H1 (cell line): Measurements from ENCODE around the gene GRM7. TPM values are rescaled to one million over a fixed set of nuclear protein-coding genes. Genes with fewer than 3 reads are reported as not detected.

ENCODE experiments used
- BCL11A ChIP-seq, 2 experiments: IDR thresholded peaks; one replicate each; pipeline ENCODE4 v1.6.1; 2011; ENCODE audit warnings: low read depth in 2 of 2, low read length in 2 of 2, mild to moderate bottlenecking in 2 of 2
- CHD7 ChIP-seq: fragments of 300-600 bp; sonication (generic); IDR thresholded peaks from 2 replicates; pipeline ENCODE4 v1.7.1; 2012; ENCODE audit warnings: low read length, moderate library complexity, mild to moderate bottlenecking, inconsistent platforms; ENCODE audit not compliant: insufficient replicate concordance
- CREB1 ChIP-seq: IDR thresholded peaks from 2 replicates; pipeline ENCODE4 v1.6.1; 2012; ENCODE audit warnings: inconsistent platforms
- E2F6 ChIP-seq: IDR thresholded peaks from 2 replicates; pipeline ENCODE4 v1.6.1; 2012; ENCODE audit warnings: inconsistent platforms
- EGR1 ChIP-seq: IDR thresholded peaks from 2 replicates; pipeline ENCODE4 v1.6.1; 2011; ENCODE audit warnings: low read depth, low read length, borderline replicate concordance
- GABPA ChIP-seq: IDR thresholded peaks from 2 replicates; pipeline ENCODE4 v1.6.1; 2011; ENCODE audit warnings: mild to moderate bottlenecking, low read length, moderate library complexity, borderline replicate concordance; ENCODE audit not compliant: insufficient read depth
- KDM1A ChIP-seq: fragments of 200-600, 300-600 bp; sonication (generic); IDR thresholded peaks from 2 replicates; pipeline ENCODE4 v1.7.1; 2016; ENCODE audit warnings: mild to moderate bottlenecking, low read length, borderline replicate concordance
- KDM5A ChIP-seq: fragments of 200-600 bp; IDR thresholded peaks from 2 replicates; pipeline ENCODE4 v1.7.1; 2012; ENCODE audit warnings: mild to moderate bottlenecking, low read length, inconsistent platforms, mixed read lengths
- POLR2AphosphoS5 ChIP-seq: IDR thresholded peaks from 2 replicates; pipeline ENCODE4 v1.6.1; 2011; ENCODE audit warnings: low read depth, low read length
- RAD21 ChIP-seq, 2 experiments: IDR thresholded peaks in 1 of 2; conservative IDR thresholded peaks in 1 of 2; 2 replicates each; pipeline ENCODE4 v1.6.1; 2011; ENCODE audit warnings: low read depth in 2 of 2, low read length in 2 of 2, improper control_type of control experiment in 1 of 2, inconsistent platforms in 1 of 2, mild to moderate bottlenecking in 1 of 2, moderate library complexity in 1 of 2
- TAF1 ChIP-seq: IDR thresholded peaks from 2 replicates; pipeline ENCODE4 v1.6.1; 2011; ENCODE audit warnings: mild to moderate bottlenecking, low read depth, low read length
- TAF7 ChIP-seq: optimal IDR thresholded peaks from 2 replicates; pipeline ENCODE3; 2011; ENCODE audit warnings: low read depth, mild to moderate bottlenecking, inconsistent platforms, low read length, moderate library complexity, borderline replicate concordance
- polyA plus RNA-seq, 7 experiments: library from polyadenylated mRNA; depleted of rRNA in 3 of 7; stranded (reverse) in 5 of 7; unstranded in 2 of 7; fragments of >200 nt in 5 of 7; fragments of 200-250 nt in 2 of 7; gene quantifications; 1 replicate in 5 of 7; 2 replicates in 1 of 7; 4 replicates in 1 of 7; pipeline versions ENCODE4 v1.2.1 to v1.2.3, GENCODE V29; 2011 to 2013; ENCODE audit warnings: missing spikeins in 2 of 7, mixed read lengths in 2 of 7
- total RNA-seq: library from RNA; stranded (reverse); fragmentation: NEBNext Ultra II Directional; extraction: Animal tissue kit (Norgen Biotek cat#: 25700); gene quantifications from 2 replicates; pipeline ENCODE4 v1.2.1, GENCODE V29; 2021

The GRM7 gene
- total and polyA plus RNA-seq, 2 of the 8 experiments (the other 6 are each of a cell fraction or from before 2014, with no cell fraction given), result 0.17 to 0.24 TPM

GRCh38 chr3:7266551-7266950 is 405.6 kb downstream of the GRM7 start (continued):
- TF ChIP-seq CHD7 (no peak), BCL11A (IDR thresholded peaks at IDR 0.05; ENCODE audit: low read depth in 2 of 2, low read length in 2 of 2) (no peak), EGR1 (no peak), KDM1A (no peak), POLR2AphosphoS5 (no peak), RAD21 (IDR thresholded peaks at IDR 0.05 in 1 of 2, conservative IDR thresholded peaks at IDR 0.05 in 1 of 2; ENCODE audit: low read depth in 2 of 2, low read length in 2 of 2) (no peak), KDM5A (no peak), CREB1 (no peak), E2F6 (no peak), TAF1 (no peak), GABPA (no peak), TAF7 (no peak)
